Loucy (cell line): ENCODE data around the gene KICS2.

Experiments
- H2AFZ ChIP-seq: fragments of 200-600 bp; sonication (generic); 2 replicates; pipeline ENCODE4 v1.6.0; 2016; ENCODE audit warnings: antibody characterized with exemption, mild to moderate bottlenecking, low read length, moderate library complexity
- H3F3A ChIP-seq: fragments of 200-600 bp; 2 replicates; pipeline ENCODE4 v1.6.0; 2016; ENCODE audit warnings: antibody characterized with exemption, low read depth, mild to moderate bottlenecking
- H3K27me3 ChIP-seq: fragments of 200-600 bp; sonication (generic); 2 replicates; pipeline ENCODE4 v1.6.1; 2014; ENCODE audit warnings: low read length, mild to moderate bottlenecking; ENCODE audit not compliant: insufficient read depth, poor library complexity, severe bottlenecking
- H3K36me3 ChIP-seq: fragments of 200-600 bp; sonication (generic); 2 replicates; pipeline ENCODE4 v1.6.1; 2016; ENCODE audit warnings: low read length; ENCODE audit not compliant: insufficient read depth
- H3K4me1 ChIP-seq: fragments of 200-600 bp; sonication (generic); 2 replicates; pipeline ENCODE4 v1.5.1; 2014; ENCODE audit warnings: low read length, mild to moderate bottlenecking; ENCODE audit not compliant: insufficient read depth, poor library complexity, severe bottlenecking
- H3K4me2 ChIP-seq: fragments of 200-600 bp; sonication (generic); 2 replicates; pipeline ENCODE4 v1.6.0; 2014; ENCODE audit warnings: antibody characterized with exemption, low read length, low read depth, mild to moderate bottlenecking; ENCODE audit not compliant: poor library complexity, severe bottlenecking
- H3K4me3 ChIP-seq: fragments of 200-600 bp; sonication (generic); 2 replicates; pipeline ENCODE4 v1.5.1; 2014; ENCODE audit warnings: low read length, mild to moderate bottlenecking, mixed read lengths; ENCODE audit not compliant: poor library complexity, severe bottlenecking
- H3K79me2 ChIP-seq: fragments of 200-600 bp; sonication (generic); 2 replicates; pipeline ENCODE4 v1.6.1; 2014; ENCODE audit warnings: low read length; ENCODE audit not compliant: insufficient read depth
- H3K9ac ChIP-seq: fragments of 200-600 bp; sonication (generic); 2 replicates; pipeline ENCODE4 v1.6.0; 2014; ENCODE audit warnings: mild to moderate bottlenecking, low read depth, low read length, moderate library complexity; ENCODE audit not compliant: poor library complexity, severe bottlenecking
- H3K9me2 ChIP-seq: fragments of 200-600 bp; sonication (generic); replicated peaks from 2 replicates; pipeline ENCODE4 v1.6.1; 2016; ENCODE audit warnings: low read depth, low read length, mixed read lengths
- H3K9me3 ChIP-seq: fragments of 200-600 bp; sonication (generic); 2 replicates; pipeline ENCODE4 v1.6.1; 2014; ENCODE audit warnings: mild to moderate bottlenecking, antibody characterized with exemption, low read length, low read depth; ENCODE audit not compliant: insufficient read depth
- H4K20me1 ChIP-seq: fragments of 200-600 bp; sonication (generic); 2 replicates; pipeline ENCODE4 v1.6.0; 2014; ENCODE audit warnings: antibody characterized with exemption, low read length, mild to moderate bottlenecking; ENCODE audit not compliant: insufficient read depth, poor library complexity, severe bottlenecking
- EZH2phosphoT487 ChIP-seq: fragments of 200-600 bp; IDR thresholded peaks from 2 replicates; pipeline ENCODE4 v1.6.1; 2018; ENCODE audit warnings: antibody characterized with exemption, mild to moderate bottlenecking, moderate library complexity, borderline replicate concordance
- TF ChIP-seq, protein P1 (sequence below): fragments of 200-600 bp; sonication (generic); conservative IDR thresholded peaks from 2 replicates; pipeline ENCODE4 v1.5.1; 2014; ENCODE audit warnings: mild to moderate bottlenecking, antibody characterized with exemption, low read length

The KICS2 gene

DNA sequence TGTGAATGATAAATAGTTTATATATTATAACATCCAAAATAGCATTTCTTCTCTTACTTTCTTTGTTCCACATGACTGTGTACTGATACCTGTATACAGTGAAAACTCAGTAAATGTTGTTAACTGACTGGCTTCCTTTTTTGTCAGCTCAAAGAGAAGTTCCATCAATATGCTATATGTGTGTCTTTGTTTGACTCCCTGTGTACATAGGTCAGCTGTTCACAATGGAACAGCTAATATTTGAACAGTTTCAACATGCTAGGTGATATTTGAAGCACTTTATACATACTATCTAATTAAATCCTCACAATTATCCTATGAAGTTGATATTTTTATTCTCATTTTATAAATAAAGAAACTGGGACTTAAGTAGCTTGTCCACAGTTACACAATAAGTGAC, 15.3 kb upstream of the KICS2 start:
- Histone ChIP-seq H3K79me2 (no peaks in the 10 kb centered on the region), H3F3A (no peaks in the 10 kb centered on the region), H3K4me2 (no peak overlapping the region), H3K9me2 (no peaks in the 10 kb centered on the region; the same call in 1 of the 2 replicates), H3K9ac (no peak overlapping the region), H4K20me1 (no peaks in the 10 kb centered on the region), H3K4me1 (no peaks in the 10 kb centered on the region), H2AFZ (no peak overlapping the region), H3K36me3 (no peaks in the 10 kb centered on the region), H3K4me3 (no peak overlapping the region), H3K27me3 (no peaks in the 10 kb centered on the region), H3K9me3 (no peaks in the 10 kb centered on the region)
- no peak for TF ChIP-seq EZH2phosphoT487
- TF ChIP-seq, protein P1, sequence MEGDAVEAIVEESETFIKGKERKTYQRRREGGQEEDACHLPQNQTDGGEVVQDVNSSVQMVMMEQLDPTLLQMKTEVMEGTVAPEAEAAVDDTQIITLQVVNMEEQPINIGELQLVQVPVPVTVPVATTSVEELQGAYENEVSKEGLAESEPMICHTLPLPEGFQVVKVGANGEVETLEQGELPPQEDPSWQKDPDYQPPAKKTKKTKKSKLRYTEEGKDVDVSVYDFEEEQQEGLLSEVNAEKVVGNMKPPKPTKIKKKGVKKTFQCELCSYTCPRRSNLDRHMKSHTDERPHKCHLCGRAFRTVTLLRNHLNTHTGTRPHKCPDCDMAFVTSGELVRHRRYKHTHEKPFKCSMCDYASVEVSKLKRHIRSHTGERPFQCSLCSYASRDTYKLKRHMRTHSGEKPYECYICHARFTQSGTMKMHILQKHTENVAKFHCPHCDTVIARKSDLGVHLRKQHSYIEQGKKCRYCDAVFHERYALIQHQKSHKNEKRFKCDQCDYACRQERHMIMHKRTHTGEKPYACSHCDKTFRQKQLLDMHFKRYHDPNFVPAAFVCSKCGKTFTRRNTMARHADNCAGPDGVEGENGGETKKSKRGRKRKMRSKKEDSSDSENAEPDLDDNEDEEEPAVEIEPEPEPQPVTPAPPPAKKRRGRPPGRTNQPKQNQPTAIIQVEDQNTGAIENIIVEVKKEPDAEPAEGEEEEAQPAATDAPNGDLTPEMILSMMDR: no peak

DNA sequence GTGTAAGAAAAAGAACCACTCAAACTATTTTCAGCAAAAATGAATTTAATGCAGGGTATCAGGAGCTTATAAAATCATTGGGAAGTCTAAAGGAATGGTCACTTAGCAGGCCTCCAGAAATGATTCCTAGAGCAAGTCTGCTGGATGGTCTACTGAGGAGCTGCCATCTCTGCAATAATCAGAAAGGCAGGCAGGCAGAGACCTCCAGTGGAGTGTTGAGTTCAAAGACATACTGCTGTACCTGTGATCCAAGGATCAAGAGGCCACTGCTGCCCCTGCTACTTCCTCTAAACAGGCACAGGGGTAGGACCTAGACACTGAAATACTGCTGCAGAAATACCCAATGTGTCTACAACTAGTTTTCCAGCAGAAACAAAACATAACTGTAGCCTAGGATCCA, 14.5 kb upstream of the KICS2 start:
- H3K36me3 ChIP-seq: no peaks in the 10 kb centered on the region
- no peaks in the 10 kb centered on the region for H3K4me1 ChIP-seq
- 0 out of 2 replicates have a peak overlapping the region, but pooled peaks have one; percentile 24 for H2AFZ ChIP-seq
- no peaks in the 10 kb centered on the region for H4K20me1 ChIP-seq
- H3K9ac ChIP-seq: no peak overlapping the region
- H3K9me3 ChIP-seq: no peaks in the 10 kb centered on the region
- no peak overlapping the region for H3K4me2 ChIP-seq
- TF ChIP-seq EZH2phosphoT487: no peak
- TF ChIP-seq, protein P1: peak; percentile 19; the same call in 1 of the 2 replicates
- no peaks in the 10 kb centered on the region for H3K79me2 ChIP-seq
- no peaks in the 10 kb centered on the region; the same call in 1 of the 2 replicates for H3K9me2 ChIP-seq
- H3K27me3 ChIP-seq: no peaks in the 10 kb centered on the region
- no peak overlapping the region for H3K4me3 ChIP-seq
- H3F3A ChIP-seq: no peaks in the 10 kb centered on the region

DNA sequence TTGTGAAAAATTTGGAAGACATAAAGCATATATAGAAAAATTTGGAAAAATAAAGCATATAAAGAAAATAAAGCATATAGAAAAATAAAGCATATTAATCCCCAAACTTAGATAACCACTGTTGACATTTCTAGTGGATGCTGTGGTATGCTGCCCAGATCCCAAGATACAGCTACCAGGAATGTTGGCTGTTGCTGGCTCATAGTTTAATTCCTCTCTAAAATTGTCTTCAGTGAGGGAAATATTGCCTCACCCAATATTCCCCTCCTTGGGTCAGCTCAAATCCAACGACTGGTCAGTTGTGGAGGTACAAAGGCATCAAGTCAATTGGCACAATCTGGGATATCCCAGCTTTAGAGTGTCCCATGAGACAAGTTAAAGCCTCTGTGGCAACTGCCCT, 10.1 kb upstream of the KICS2 start:
- no peak overlapping the region for H3K9ac ChIP-seq
- no peaks in the 10 kb centered on the region for H3K4me1 ChIP-seq
- TF ChIP-seq, protein P1: no peak
- no peak for TF ChIP-seq EZH2phosphoT487
- H3K4me2 ChIP-seq: no peak overlapping the region
- no peak overlapping the region for H3K4me3 ChIP-seq
- no peaks in the 10 kb centered on the region; the same call in 1 of the 2 replicates for H3K9me2 ChIP-seq
- no peaks in the 10 kb centered on the region for H3K36me3 ChIP-seq
- no peaks in the 10 kb centered on the region for H4K20me1 ChIP-seq
- no peaks in the 10 kb centered on the region for H3F3A ChIP-seq
- H3K79me2 ChIP-seq: no peaks in the 10 kb centered on the region
- H3K9me3 ChIP-seq: no peaks in the 10 kb centered on the region
- no peak overlapping the region for H2AFZ ChIP-seq
- peaks cover 7% of the 10 kb centered on the region for H3K27me3 ChIP-seq
